Measurements from ENCODE around the gene PLEKHG7.
"Not testable (repeated sequence)": the region's sequence is repeated elsewhere in the genome, so short reads cannot be mapped to it uniquely, and the experiment has no call there.

The PLEKHG7 gene

GRCh38 chr12:92753976-92754885 is 51.4 kb downstream of the PLEKHG7 start:
- no peak for DNase-seq

- no peak for DNase-seq
These were observed 54.3 kb downstream of the PLEKHG7 start for GRCh38 chr12:92756898-92757596.

- DNase-seq = no peak
These were observed 54.9 kb downstream of the PLEKHG7 start for GRCh38 chr12:92757597-92758121.

- DNase-seq = peak; percentile 94
These were observed 57.0 kb downstream of the PLEKHG7 start for GRCh38 chr12:92759634-92760268.

- no peak for DNase-seq
These were observed 60.0 kb downstream of the PLEKHG7 start for GRCh38 chr12:92762773-92763172.

GRCh38 chr12:92764831-92765230 is 62.0 kb downstream of the PLEKHG7 start:
- DNase-seq = peak; percentile 9

- no peak for DNase-seq
These were observed 63.1 kb downstream of the PLEKHG7 start for GRCh38 chr12:92765871-92766270.

GRCh38 chr12:92769124-92769901 is 66.5 kb downstream of the PLEKHG7 start:
- DNase-seq = peak; percentile 11

GRCh38 chr12:92771001-92771400 is 68.2 kb downstream of the PLEKHG7 start:
- no peak for DNase-seq

- no peak for DNase-seq
These were observed 72.6 kb downstream of the PLEKHG7 start for GRCh38 chr12:92775416-92775815.

- DNase-seq = no peak
These were observed 75.7 kb downstream of the PLEKHG7 start for GRCh38 chr12:92778525-92778924.

GRCh38 chr12:92779902-92780301 is 77.1 kb downstream of the PLEKHG7 start:
- DNase-seq = no peak

- DNase-seq = peak; percentile 38
These were observed 81.6 kb downstream of the PLEKHG7 start for GRCh38 chr12:92784356-92784755.

GRCh38 chr12:92784797-92785562 is 82.2 kb downstream of the PLEKHG7 start:
- DNase-seq = peak; percentile 70

- DNase-seq = no peak
These were observed 82.8 kb downstream of the PLEKHG7 start for GRCh38 chr12:92785563-92785950.

GRCh38 chr12:92786045-92786444 is 83.3 kb downstream of the PLEKHG7 start:
- DNase-seq = peak; percentile 21

- DNase-seq = not testable (repeated sequence)
These were observed 91.6 kb downstream of the PLEKHG7 start for GRCh38 chr12:92794356-92794755.

GRCh38 chr12:92794814-92795213 is 92.0 kb downstream of the PLEKHG7 start:
- DNase-seq = no peak

- peak; percentile 27 for DNase-seq
These were observed 93.9 kb downstream of the PLEKHG7 start for GRCh38 chr12:92796650-92797049.

- no peak for DNase-seq
These were observed 100.1 kb downstream of the PLEKHG7 start for GRCh38 chr12:92802906-92803305.

- no peak for DNase-seq
These were observed 101.1 kb downstream of the PLEKHG7 start for GRCh38 chr12:92803903-92804302.

GRCh38 chr12:92810370-92810769 is 107.6 kb downstream of the PLEKHG7 start:
- no peak for DNase-seq

Measured in fibroblast of skin of right quadriceps (primary cell).